Skeletal muscle tissue (tissue), 4 donors: Measurements from ENCODE around the gene CYP26B1. TPM values are rescaled to one million over a fixed set of nuclear protein-coding genes. Genes with fewer than 3 reads are reported as not detected.

Experiments
- H3K27ac ChIP-seq: one replicate; pipeline ENCODE4 v1.7.0; 2013; ENCODE audit warnings: mild to moderate bottlenecking, low read depth, low read length, inconsistent platforms
- H3K27me3 ChIP-seq, 3 donors: one replicate each; pipeline ENCODE4 v1.7.0; 2013; ENCODE audit warnings: low read length in 3 of 3; ENCODE audit not compliant: control insufficient read depth in 3 of 3, insufficient read depth in 3 of 3
- H3K36me3 ChIP-seq, 3 donors: one replicate each; pipeline ENCODE4 v1.7.0; 2013; ENCODE audit warnings: low read length in 3 of 3; ENCODE audit not compliant: control insufficient read depth in 3 of 3, insufficient read depth in 3 of 3
- H3K4me1 ChIP-seq, 3 donors: one replicate each; pipeline ENCODE4 v1.7.0; 2013; ENCODE audit warnings: low read length in 3 of 3, mild to moderate bottlenecking in 3 of 3; ENCODE audit not compliant: control insufficient read depth in 3 of 3, insufficient read depth in 3 of 3
- H3K4me3 ChIP-seq, 3 donors: one replicate each; pipeline ENCODE4 v1.7.0; 2013; ENCODE audit warnings: low read length in 3 of 3
- H3K9ac ChIP-seq, 3 donors: one replicate each; pipeline ENCODE4 v1.7.0; 2013; ENCODE audit warnings: low read length in 3 of 3, mild to moderate bottlenecking in 3 of 3, moderate library complexity in 2 of 3, low read depth in 1 of 3
- H3K9me3 ChIP-seq, 3 donors: one replicate each; pipeline ENCODE4 v1.7.0; 2013; ENCODE audit warnings: low read length in 3 of 3; ENCODE audit not compliant: control insufficient read depth in 3 of 3
- total RNA-seq: library from RNA; depleted of rRNA; stranded (reverse); fragments of >200 nt; gene quantifications from one replicate; pipeline ENCODE4 v1.2.3, GENCODE V29; 2014
- donor health status: Osteomylitis.

The CYP26B1 gene
- total RNA-seq, 1 donor from 2014 or later = 6.8 TPM

DNA sequence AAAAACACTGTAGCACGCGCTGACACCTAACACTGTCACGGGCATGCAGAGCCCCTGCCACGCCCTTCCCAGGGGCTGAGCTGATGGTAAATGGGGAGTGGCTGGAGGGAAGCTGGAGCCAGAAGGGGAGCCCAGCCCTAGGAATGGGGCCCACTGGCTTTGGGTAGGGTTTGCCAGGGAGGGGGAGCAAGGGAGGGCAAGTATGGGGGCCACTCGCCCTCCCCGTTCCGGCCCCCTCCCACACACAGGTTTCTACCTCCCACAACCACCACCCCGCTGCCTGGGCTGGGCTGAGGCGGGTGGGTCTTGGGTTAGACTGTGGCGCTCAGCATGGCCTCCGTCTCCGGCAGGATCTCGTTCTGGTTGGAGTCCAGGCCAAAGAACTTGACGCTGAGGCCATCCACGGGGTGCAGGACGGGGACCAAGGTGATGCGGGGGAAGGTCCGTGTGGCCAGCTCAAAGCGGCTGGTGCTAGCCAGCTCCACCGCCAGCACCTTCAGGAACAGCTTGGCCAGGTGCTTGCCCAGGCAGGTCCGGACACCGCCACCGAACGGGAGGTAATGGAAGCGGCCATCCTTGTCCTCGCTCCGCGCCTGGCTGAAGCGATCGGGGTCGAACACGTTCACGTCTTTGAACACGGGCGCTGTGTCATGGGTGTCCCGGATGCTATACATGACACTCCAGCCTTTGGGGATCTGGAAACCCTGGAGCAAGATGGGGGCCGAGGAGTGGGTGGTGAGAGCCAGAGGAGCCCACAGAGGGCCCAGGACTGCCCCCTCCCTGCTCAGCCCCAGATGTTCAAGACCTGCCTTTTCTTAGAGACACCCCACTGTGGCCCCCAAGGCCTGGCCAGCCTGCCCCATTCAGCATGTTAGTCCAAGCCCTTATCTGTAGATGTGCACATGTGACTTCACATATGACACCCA is 15.5 kb downstream of the CYP26B1 start:
- Histone ChIP-seq H3K27me3 (no peaks in the 10 kb centered on the region), H3K4me3 (no peak overlapping the region), H3K9ac (no peak overlapping the region), H3K4me1 (peaks cover 0 to under 1% (median 0%) of the 10 kb centered on the region in 3 donors), H3K36me3 (peaks cover 0 to 17% (median 2%) of the 10 kb centered on the region in 3 donors), H3K9me3 (no peaks in the 10 kb centered on the region), H3K27ac (no peak overlapping the region)

GRCh38 chr2:72131371-72131891 is 16.2 kb downstream of the CYP26B1 start:
- Histone ChIP-seq H3K9ac (no peak overlapping the region), H3K27me3 (no peaks in the 10 kb centered on the region)

DNA sequence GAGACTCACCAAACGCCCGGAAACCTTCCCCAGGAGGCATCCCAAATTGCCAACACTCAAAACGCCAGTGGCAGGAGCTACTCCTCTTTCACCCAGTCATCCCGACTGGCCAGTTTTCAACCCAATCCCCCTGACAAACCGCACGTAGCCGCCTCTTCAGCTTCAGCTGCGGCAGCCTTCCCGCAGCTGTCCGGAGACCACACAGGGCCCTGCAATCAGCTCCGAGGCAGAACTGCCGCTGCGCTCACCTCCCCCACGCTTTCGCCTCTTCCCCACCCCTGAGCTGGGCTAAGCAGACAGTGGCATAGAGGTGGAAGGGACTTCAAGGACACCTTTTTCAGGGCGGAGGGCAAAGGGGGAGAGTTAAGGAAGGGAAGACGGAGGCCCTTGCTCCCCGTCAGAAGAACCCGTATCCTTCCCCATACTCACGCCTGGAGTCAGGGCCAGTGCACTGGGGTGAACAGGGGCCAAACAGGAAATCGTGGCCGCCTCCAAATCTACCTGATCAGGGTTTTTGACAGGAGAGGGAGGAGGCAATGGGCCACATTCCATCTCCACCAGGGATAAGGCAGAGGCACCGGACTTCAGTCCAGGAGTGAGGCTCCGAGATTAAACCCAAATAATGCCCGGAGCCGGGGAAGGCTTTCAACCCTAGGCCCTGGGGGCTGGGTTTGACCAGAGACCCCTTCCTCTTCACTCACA is 16.9 kb downstream of the CYP26B1 start:
- H3K9ac ChIP-seq = no peak overlapping the region
- peaks cover 0 to 17% (median 2%) of the 10 kb centered on the region in 3 donors for H3K36me3 ChIP-seq
- H3K9me3 ChIP-seq = no peaks in the 10 kb centered on the region
- H3K27me3 ChIP-seq = no peaks in the 10 kb centered on the region
- no peaks in the 10 kb centered on the region for H3K4me1 ChIP-seq
- no peak overlapping the region for H3K4me3 ChIP-seq
- no peak overlapping the region for H3K27ac ChIP-seq

More at GRCh38 chr2:72131371-72131891, 16.2 kb downstream of the CYP26B1 start:
- Histone ChIP-seq H3K27ac (no peak overlapping the region), H3K4me3 (no peak overlapping the region), H3K9me3 (no peaks in the 10 kb centered on the region), H3K36me3 (peaks cover 0 to 17% (median 2%) of the 10 kb centered on the region in 3 donors), H3K4me1 (no peaks in the 10 kb centered on the region)

DNA sequence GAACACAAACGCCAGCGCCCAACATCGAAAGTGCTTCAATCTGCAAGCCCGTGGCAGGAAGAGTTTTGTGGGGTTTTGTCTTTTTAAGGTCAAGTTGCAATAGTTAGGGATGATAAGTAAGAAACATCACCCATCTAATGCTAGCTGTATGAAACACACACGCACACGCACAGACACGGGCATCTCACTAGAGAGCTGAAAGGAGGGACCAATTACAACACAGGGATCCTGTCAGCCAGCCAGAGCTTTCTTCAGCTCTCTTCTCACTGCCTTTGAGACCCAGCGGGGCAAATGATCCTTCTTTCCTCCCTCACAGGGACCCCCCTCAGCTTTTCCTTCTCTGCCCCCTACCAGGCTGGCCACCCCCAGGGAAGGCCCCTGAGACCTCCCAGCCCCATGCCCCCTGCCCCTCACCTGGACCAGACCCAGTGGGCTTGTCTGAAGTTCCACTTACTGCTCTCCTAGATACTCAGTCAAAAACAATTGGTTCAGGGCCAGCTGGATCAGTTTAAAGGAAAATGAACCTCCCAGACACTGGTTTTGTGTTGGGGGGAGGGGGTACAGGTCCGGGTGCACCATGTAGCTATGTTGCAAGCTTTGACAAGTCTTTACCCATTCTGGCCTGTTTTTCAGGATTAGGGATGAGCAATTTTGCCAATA is 17.9 kb downstream of the CYP26B1 start:
- Histone ChIP-seq H3K9ac (no peak overlapping the region), H3K27me3 (peaks cover 0 to 4% (median 0%) of the 10 kb centered on the region in 3 donors), H3K4me3 (no peak overlapping the region), H3K27ac (no peak overlapping the region), H3K4me1 (no peaks in the 10 kb centered on the region), H3K9me3 (no peaks in the 10 kb centered on the region), H3K36me3 (peaks cover 0 to 12% (median 2%) of the 10 kb centered on the region in 3 donors)

GRCh38 chr2:72128843-72129227 is 18.8 kb downstream of the CYP26B1 start:
- peaks cover 0 to 4% (median 0%) of the 10 kb centered on the region in 3 donors for H3K27me3 ChIP-seq
- H3K27ac ChIP-seq = no peak overlapping the region
- no peaks in the 10 kb centered on the region for H3K4me1 ChIP-seq
- no peaks in the 10 kb centered on the region for H3K9me3 ChIP-seq
- H3K4me3 ChIP-seq = no peak overlapping the region
- no peak overlapping the region for H3K9ac ChIP-seq
- peaks cover 0 to 7% (median 2%) of the 10 kb centered on the region in 3 donors for H3K36me3 ChIP-seq

- H3K27ac ChIP-seq = no peak overlapping the region
- no peak overlapping the region for H3K4me3 ChIP-seq
- no peaks in the 10 kb centered on the region for H3K4me1 ChIP-seq
- H3K9ac ChIP-seq = no peak overlapping the region
- peaks cover 0 to 5% (median 2%) of the 10 kb centered on the region in 3 donors for H3K36me3 ChIP-seq
- H3K9me3 ChIP-seq = no peaks in the 10 kb centered on the region
- peaks cover 0 to 4% (median 0%) of the 10 kb centered on the region in 3 donors for H3K27me3 ChIP-seq
These were observed 19.4 kb downstream of the CYP26B1 start for GRCh38 chr2:72128059-72128842.

- Histone ChIP-seq H3K9ac (no peak overlapping the region), H3K27me3 (peaks cover 0 to 4% (median 0%) of the 10 kb centered on the region in 3 donors), H3K27ac (no peak overlapping the region), H3K9me3 (no peaks in the 10 kb centered on the region), H3K4me1 (no peaks in the 10 kb centered on the region), H3K36me3 (peaks cover 0 to 4% (median 0%) of the 10 kb centered on the region in 3 donors), H3K4me3 (no peak overlapping the region)
These were observed 20.1 kb downstream of the CYP26B1 start for GRCh38 chr2:72127401-72128058.

GRCh38 chr2:72126186-72127100 is 21.2 kb downstream of the CYP26B1 start:
- Histone ChIP-seq H3K4me1 (no peaks in the 10 kb centered on the region), H3K9ac (no peak overlapping the region), H3K36me3 (no peaks in the 10 kb centered on the region), H3K4me3 (no peak overlapping the region), H3K27ac (no peak overlapping the region), H3K9me3 (peaks cover 0 to 2% (median 0%) of the 10 kb centered on the region in 3 donors), H3K27me3 (peaks cover 0 to 4% (median 4%) of the 10 kb centered on the region in 3 donors)
